ENCODE data around the gene GPR18.

Gene GPR18

GRCh38 chr13:99258210-99258860 is at the start of gene GPR18:
Gene GPR18 (minus strand): TSS chr13:99258379. CDS start chr13:99255872, 2,507 bp downstream.
- DNase-seq: no peak

- DNase-seq: peak; percentile 58
These were observed 49.6 kb upstream of the GPR18 start for GRCh38 chr13:99307648-99308339.

GRCh38 chr13:99307247-99307646 is 49.1 kb upstream of the GPR18 start, which contains the start of gene GPR183:
Gene GPR183 (minus strand): TSS chr13:99307399. CDS start chr13:99296145, 11,254 bp downstream.
- no peak for DNase-seq

GRCh38 chr13:99305566-99305965 is 47.4 kb upstream of the GPR18 start:
- DNase-seq: no peak

- no peak for DNase-seq
These were observed 47.0 kb upstream of the GPR18 start for GRCh38 chr13:99305158-99305557.

GRCh38 chr13:99304541-99304940 is 46.4 kb upstream of the GPR18 start:
- no peak for DNase-seq

- peak; percentile 37 for DNase-seq
These were observed 45.8 kb upstream of the GPR18 start for GRCh38 chr13:99303863-99304521.

GRCh38 chr13:99302637-99303505 is 44.7 kb upstream of the GPR18 start:
- DNase-seq: no peak

- no peak for DNase-seq
These were observed 43.9 kb upstream of the GPR18 start for GRCh38 chr13:99301913-99302636.

- DNase-seq: no peak
These were observed 43.1 kb upstream of the GPR18 start for GRCh38 chr13:99301056-99301838.

- DNase-seq: no peak
These were observed 41.8 kb upstream of the GPR18 start for GRCh38 chr13:99299920-99300341.

- no peak for DNase-seq
These were observed 41.2 kb upstream of the GPR18 start for GRCh38 chr13:99299256-99299919.

- no peak for DNase-seq
These were observed 39.9 kb upstream of the GPR18 start for GRCh38 chr13:99298056-99298455.

- no peak for DNase-seq
These were observed 39.2 kb upstream of the GPR18 start for GRCh38 chr13:99297331-99297730.

GRCh38 chr13:99296398-99296797 is 38.2 kb upstream of the GPR18 start:
- DNase-seq: no peak

GRCh38 chr13:99295488-99296252 is 37.5 kb upstream of the GPR18 start:
- DNase-seq: no peak

GRCh38 chr13:99294958-99295357 is 36.8 kb upstream of the GPR18 start:
- no peak for DNase-seq

GRCh38 chr13:99294198-99294597 is 36.0 kb upstream of the GPR18 start:
- no peak for DNase-seq

GRCh38 chr13:99293178-99293577 is 35.0 kb upstream of the GPR18 start:
- no peak for DNase-seq

- DNase-seq: no peak
These were observed 32.7 kb upstream of the GPR18 start for GRCh38 chr13:99290894-99291293.
